ENCODE data around the gene COG4.
"Not testable (repeated sequence)": the region's sequence is repeated elsewhere in the genome, so short reads cannot be mapped to it uniquely, and the experiment has no call there.

COG4 gene

DNA sequence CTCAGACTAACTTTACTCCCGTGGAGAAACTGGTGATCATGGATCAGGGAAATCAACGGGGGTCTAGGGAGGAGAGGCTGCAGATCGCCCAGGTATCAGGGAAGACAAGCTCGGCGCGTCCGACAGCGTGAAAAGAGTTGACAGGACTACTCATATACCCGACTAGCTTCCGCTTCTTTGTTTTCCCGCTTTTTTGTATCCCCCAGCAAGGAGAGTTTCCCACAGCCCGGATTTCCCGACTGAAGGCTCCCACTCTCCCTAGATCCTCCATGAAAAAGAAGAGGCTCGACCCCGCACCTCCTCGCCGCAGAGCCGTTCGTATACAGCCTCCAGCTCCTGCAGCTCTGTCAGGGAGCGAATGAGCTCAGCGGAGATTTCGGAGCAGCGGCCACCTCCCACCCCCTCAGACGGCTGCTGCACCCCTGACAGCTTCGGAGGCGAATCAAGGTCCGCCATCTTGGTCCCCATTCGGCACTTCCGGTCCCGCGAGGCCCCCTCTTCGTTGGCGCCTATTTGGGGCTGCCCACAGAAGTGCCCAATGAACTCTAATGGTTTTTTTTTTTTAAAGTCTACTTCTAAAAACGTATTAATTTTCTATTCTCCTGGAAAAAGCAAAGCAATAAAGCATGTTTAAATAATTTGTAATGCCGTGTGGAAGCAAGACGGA is at the start of gene COG4:
Gene COG4, minus strand, starts transcription at position 479 of the 667 bp plus-strand sequence. Its CDS starts 11 bp downstream, at position 468.
- DNase-seq (ENCODE audit: low read depth) = peak; percentile 71

DNA sequence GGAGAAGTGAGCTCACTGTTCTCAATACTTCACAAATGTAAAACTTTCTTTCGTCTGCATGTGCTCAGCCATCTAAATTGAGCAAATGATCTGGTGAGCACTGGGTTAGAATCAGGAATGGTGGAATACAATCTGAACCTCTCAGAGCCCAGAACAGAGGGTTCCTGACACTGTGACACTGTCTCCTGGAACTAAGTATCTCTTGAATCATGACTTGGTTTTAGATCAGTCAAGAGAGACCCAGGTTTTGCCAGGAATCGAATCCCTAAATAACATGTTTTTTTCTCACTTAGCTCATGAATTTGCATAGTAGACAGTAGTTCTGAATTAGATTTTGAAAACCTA is 49.5 kb upstream of the COG4 start:
- DNase-seq (ENCODE audit: low read depth) = no peak

DNA sequence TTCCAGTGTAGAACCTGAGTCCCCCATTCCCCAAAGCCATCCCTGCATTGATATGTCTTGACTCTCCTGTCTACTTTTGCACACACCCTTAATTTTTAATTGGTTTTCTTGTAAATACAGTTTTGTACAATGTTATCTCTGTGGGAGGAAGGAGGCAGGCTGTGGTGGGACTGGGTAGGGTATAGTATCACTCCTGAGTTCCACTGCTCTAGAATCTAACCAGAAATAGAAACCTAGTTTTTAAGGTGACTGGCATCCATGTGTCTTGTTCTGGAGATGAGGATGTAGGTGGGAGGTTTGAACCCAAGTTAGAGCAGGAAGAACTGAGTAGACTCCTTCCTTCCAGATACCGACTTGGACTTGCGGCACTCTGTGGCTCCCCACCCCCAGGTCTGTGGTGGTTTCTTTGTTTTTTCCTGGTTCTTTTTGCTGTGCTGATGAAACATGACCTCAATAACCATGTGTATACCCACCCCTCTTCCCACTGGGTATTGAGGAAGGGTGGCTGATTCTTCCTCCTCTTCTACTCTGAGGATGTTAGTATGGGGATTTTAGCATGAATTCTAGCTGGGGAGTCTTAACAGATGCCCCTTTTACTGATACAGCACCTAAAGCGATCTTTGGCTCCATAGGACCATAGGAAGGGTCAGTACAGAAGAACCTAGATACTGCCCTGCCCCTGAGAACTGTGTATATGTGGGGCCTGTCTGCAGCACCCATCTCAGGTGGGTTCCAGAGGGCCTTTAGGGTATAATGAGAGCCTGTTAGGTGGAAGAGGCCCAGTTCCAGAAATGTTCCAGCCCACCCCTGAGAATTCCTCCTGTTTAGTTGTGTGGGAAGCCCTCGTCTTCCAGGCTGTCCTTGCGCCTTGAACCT is 48.9 kb upstream of the COG4 start:
- no peak for DNase-seq (ENCODE audit: low read depth)

DNA sequence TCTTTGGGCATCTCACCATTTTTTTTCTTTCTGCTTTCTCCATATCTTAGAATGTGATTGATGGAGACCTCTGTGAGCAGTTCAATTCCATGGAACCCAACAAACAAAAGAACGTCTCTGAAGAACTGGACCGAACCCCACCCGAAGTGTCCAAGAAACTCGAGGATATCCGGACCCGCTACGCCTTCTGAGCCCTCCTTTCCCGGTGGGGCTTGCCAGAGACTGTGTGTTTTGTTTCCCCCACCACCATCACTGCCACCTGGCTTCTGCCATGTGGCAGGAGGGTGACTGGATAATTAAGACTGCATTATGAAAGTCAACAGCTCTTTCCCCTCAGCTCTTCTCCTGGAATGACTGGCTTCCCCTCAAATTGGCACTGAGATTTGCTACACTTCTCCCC is 48.3 kb upstream of the COG4 start:
- DNase-seq (ENCODE audit: low read depth) = no peak

DNA sequence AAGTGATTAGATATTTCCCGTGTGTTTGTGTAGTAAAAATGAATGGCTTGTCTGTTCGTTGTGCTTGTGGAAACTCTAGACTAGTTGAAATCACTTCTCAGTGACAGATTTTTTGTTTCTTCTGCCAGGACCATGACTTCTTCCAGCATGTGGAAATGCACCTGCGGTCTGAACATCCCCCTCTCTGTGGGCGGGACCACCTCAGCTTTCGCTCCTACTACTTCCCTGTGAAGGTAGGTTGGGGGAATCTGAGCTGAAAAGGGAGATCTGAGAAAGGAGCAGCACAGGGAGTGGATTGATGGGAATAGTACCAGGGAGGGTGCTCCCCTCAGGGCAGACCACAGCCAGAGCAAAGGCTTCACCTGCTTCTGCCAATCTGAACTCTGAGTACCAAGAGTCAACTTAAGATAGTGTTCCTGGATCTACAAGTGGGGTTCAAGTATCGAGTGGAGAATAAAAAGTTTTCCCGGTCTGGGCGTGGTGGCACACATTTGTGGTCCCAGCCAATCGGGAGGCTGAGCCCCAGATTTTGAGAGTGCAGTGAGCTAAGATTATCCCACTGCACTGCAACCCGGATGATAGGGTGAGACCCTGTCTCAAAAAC is 47.7 kb upstream of the COG4 start:
- no peak for DNase-seq (ENCODE audit: low read depth)

DNA sequence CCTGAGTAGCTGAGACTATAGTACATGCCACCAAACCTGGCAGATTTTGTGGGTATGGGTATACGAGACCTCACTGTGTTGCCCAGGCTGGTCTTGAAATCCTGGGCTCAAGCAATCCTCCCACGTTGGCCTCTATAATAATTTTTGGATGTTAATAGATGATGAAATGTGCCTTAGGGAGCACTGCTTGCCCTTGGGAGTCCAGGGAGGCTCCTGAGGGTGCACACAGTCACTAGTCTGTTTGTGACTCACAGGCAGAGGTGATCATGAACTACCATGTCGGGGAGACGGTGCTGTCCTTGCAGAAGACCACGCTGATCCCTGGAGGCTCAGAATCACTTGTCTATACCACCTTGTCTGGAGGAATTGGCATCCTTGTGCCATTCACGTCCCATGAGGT is 46.4 kb upstream of the COG4 start:
- no peak for DNase-seq (ENCODE audit: low read depth)

DNA sequence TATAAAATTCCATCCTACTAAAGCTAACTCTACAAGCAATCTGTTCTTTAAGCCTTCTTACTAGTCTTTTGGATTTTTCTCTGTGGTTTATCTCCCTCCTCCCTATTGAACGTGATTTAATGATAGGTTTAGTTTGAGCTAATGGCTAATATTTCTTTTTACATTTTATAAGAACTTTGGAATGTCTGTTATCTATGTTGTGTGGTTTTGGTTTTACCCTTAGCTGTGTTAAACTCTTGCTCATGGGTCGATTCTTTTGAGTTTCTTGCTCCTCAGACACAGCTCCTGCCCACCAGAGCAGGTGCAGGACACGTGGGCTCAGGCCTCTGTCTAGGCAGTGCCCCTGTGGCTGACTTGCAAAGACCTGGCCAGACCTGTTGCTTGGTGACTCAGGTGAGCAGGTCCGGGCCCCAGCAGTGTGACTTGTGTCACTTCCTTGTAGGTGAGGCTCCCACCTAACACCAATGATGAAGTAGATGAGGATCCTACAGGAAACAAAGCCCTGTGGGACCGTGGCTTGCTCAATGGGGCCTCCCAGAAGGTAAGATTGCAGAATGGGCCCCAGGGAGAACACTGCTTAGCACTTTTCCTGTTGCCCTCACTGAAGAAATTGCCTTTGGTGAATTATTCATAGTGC is 45.4 kb upstream of the COG4 start:
- DNase-seq (ENCODE audit: low read depth) = peak; percentile 40

DNA sequence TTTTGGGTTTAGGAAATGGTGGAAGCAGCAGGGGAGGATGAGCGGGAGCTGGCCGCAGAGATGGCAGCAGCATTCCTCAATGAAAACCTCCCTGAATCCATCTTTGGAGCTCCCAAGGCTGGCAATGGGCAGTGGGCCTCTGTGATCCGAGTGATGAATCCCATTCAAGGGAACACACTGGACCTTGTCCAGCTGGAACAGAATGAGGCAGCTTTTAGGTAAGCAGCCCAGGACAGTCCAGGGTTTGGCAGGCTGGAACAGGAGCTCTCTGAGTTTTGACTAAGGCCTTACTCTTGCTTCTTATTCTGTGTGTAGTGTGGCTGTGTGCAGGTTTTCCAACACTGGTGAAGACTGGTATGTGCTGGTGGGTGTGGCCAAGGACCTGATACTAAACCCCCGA is 41.7 kb upstream of the COG4 start:
- DNase-seq (ENCODE audit: low read depth) = no peak

DNA sequence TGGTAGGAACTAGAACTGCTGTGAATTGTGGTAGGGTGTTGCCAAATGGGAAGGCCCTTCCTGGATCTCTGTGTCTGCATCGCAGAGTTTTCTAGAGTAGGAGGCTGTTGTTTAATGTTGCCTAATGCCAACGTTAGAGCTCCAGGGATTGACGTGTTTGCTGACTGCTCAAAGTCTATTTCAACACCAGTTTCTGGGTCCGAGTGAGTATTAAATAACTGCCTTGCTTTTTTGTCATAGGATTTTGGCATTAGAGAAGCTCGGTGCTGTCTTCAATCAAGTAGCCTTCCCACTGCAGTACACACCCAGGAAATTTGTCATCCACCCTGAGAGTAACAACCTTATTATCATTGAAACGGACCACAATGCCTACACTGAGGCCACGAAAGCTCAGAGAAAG is 40.3 kb upstream of the COG4 start:
- DNase-seq (ENCODE audit: low read depth) = peak; percentile 54

DNA sequence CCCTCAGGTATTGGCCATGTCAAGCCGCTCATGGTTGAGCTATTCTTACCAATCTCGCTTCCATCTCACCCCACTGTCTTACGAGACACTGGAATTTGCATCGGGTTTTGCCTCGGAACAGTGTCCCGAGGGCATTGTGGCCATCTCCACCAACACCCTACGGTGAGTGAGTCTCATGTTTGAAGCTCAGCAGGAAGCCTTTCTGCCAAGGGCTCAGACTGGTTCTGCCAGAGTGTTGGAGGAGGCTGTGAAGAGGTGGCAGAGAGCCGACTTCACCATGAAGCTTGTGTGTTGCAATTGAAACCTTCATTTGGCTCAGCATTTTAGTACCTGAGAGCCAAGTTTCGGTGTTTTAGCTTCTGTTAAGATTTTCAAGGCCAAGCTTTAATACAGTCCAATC is 38.3 kb upstream of the COG4 start:
- no peak for DNase-seq (ENCODE audit: low read depth)

DNA sequence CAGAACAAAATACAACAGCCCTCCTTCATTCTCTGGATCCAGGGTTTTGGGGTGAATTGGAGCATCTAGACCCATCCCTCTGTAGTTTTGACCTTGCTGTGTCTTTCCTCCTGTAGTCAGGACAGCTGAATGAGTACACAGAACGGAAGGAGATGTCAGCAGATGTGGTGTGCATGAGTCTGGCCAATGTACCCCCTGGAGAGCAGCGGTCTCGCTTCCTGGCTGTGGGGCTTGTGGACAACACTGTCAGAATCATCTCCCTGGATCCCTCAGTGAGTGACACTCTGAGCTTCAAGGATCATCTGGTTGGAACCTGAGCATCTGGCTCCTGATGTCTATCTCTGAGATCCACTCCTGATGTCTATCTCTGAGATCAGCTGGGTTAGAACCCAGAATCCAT is 32.7 kb upstream of the COG4 start:
- no peak for DNase-seq (ENCODE audit: low read depth)

DNA sequence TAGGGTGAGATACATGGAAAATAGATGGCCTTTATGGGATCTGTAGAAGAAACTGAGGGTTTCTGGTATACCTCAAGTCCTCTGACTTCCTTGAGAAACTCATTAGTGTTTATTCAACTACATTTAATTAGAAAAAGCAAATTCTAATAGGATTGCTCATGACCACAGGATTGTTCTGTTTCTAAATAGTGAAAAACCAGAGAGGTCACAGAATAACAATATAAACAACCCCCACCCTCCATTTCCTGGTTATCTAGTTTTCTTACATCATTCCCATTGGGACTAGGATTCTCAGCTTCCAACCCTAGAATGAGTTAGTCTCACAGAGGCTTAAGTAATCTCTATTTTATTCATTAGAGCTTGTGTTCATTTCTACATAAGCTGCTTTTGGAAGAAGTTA is 30.3 kb upstream of the COG4 start:
- DNase-seq (ENCODE audit: low read depth) = peak; percentile 93

DNA sequence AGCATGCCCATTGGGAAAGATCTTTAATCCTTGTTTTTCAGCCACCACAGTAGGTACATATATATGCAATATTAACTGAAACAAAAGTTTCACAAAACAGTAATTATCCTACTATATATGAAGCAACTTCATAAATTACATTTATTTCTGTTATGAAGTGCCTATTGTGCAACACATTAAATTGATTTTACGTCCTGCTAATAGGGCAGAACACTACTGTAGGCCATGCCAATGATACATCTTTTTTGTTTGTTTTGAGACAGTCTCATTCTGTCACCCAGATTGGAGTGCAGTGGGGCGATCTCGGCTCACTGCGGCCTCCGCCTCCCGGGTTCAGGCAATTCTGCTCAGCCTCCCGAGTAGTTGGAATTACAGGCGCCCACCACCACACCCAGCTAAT is 29.3 kb upstream of the COG4 start:
- no peak for DNase-seq (ENCODE audit: low read depth)

DNA sequence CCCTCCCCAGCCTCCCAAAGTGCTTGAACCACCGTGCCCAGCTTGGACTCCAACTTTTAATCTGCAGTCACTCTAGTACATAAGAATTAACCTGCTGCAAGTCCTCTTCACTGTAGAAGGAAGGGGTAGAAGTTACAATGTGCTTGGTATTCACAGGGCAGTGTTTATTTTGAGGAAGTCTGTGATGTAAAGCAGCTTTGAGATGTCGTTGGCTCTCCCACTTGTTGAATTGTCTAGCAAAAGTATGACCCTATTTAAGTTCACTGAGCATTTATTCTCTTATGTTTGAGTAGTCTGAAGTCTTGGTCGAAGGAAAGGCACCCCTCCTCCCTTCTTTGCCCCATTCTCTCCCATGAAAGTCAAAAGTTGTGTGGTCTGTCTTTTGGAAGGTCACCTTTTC is 28.4 kb upstream of the COG4 start:
- no peak for DNase-seq (ENCODE audit: low read depth)

DNA sequence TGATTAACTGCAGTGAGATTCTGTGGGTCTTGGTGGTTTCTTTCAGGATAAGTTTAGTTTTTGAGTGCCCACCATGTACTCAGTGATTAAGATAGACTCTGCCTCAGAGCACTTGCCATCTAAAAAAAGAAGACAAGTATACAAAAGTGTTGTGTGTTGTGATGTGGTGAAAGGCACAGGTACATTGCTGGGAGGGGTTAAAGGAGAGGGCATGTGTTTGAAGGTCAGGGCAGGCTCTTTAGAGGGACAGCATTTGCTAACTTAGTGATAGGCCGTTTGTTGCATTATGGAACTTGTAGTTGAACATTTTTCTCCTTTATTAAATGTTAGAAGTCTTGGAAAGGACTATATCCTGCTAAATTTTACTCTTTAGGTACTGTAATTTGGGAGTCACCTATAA is 26.7 kb upstream of the COG4 start:
- no peak for DNase-seq (ENCODE audit: low read depth)

DNA sequence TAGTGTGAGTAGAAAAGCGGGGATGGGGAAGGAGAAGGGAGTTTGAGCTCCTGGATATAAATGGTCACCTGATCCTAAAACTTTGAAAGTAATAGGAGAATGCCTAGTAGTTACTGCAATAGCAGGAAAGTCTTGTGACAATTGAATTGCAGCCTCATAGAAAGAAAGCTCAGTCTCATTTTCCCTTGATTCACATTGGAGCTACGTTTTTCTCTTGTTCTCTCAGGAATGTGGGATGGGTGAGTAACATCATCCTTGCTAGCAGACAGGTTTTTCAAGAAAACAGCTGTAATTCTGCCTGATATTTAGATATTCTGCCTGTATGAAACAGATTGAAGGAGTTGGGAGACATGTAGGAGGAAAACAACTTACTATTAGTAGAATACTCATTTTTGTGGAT is 25.6 kb upstream of the COG4 start:
- DNase-seq (ENCODE audit: low read depth) = no peak

DNA sequence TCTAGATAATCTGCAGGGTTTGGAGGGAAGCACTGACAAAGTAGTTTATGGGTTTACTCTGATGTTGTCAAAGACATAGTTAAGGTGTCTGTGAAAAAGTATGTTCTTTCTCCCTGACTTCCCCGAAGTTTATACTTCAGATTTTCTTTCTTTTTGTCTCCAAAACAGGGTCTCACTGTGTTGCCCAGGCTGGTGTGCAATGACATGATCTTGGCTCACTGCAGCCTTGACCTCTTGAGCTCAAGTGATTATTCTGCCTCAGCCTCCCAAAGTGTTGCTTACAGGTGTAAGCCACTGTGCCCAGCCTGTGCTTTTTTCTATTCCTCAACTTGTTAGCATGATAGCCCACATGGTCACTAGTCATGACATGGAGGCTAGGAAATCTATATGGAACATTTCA is 21.2 kb upstream of the COG4 start:
- no peak for DNase-seq (ENCODE audit: low read depth)

DNA sequence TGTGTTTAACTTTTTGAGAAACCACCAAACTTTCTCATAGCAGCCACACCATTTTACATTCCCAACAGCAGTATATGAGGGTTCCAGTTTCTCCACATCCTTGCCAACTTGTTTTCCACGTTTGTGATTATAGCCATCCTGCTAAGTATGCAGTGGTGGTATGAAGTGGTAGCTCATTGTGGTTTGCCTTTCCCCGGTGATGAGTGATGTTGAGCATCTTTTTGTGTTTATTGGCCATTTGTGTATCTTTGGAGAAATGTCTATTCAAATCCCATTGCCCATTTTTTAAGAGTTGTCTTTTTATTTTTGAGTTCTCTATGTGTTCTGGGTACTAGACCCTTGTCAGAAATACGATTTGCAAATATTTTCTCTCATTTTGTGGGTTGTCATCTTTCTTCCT is 17.6 kb upstream of the COG4 start:
- DNase-seq (ENCODE audit: low read depth) = no peak

DNA sequence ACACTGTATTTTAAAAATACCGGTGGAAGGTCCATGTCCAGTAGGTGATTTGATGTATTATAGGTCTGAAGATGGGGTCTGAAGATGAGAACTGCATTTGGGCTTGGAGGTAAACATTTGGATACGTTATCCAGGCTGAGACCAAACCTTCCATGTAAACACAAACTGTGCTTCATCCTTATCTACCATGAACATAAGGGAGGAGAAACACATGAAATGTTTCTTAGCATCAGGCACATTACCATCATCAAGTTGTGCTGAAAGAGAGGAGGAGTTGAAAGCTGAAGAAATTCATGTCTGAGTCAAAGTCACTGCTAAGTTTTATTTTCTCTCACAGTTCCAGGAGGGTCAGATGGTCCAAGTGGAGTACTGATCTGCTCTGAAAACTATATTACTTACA is 11.6 kb upstream of the COG4 start:
- DNase-seq (ENCODE audit: low read depth) = no peak

DNA sequence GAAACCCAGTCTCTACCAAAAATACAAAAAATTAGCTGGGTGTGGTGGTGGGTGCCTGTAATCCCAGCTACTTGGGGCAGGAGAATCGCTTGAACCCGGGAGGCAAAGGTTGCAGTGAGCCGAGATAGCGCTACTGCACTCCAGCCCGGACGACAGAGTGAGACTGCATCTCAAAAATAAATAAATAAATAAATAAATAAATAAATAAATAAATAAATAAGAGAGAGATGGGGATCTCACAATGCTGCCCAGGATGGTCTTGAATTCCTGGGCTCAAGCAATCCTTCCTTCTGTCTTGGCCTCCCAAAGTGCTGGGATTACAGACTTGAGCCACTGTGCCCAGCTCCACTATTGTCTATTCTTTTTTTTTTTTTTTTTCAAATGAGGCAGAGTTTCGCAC is 6.6 kb upstream of the COG4 start:
- not testable (repeated sequence) for DNase-seq (ENCODE audit: low read depth)

DNA sequence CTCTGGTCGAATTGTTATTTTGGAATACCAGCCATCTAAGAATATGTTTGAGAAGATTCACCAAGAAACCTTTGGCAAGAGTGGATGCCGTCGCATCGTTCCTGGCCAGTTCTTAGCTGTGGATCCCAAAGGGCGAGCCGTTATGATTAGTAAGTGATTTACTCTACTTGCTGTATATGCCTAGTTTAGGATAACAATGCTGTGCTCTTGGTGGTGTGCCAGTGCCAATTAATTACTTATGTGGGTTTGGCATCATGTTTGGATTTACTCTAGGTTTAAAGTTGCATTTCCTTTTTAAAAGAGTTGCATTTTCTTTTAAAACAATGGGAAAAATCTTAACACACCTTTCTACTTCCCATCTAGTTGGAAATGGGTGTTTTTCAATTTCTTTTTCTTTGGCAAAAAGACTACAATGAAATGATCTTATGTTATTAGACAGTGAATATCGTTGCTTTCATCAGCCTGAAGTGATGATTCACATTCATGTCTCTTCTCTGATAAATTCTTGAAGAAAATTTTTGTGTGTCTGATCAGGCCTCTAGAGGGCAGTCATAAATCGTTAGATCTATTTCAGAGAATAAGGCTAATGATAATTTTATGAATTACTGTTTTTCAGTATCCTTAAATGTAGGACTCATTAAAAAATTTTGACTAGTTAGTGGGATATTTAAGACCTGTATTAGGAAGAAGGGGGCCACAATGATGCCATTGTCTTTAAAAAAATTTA is 5.9 kb upstream of the COG4 start:
- peak; percentile 60 for DNase-seq (ENCODE audit: low read depth)

DNA sequence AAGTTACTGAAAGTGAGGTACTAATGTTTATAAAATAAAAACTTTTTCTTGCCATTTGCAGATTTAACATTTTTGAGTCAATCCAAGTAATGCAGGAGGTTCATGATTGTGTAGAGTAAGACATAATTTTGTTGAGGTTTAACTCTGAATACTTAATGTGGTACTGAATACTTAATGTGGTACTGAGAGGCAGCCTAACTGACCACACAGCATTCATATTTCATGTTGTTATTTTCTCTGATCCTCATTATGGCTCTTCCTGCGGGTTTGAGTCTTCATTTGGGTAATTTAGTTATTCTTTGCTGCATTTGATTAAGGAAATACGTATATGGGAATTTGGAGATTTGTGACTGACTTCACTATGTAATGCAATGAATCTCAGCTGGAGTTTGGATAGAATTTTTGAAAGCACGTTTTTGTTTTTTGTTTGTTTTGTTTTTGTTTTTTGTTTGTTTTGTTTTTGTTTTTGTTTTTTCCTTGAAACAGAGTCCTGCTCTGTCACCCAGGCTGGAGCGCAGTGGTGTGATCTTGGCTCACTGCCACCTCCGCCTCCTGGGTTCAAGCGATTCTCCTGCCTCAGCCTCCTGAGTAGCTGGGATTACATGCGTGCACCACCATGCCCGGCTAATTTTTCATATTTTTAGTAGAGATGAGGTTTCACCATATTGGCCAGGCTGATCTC is 4.1 kb upstream of the COG4 start:
- no peak for DNase-seq (ENCODE audit: low read depth)
